ENCODE results near the gene VSIG8. TPM values are rescaled to one million over a fixed set of nuclear protein-coding genes. Genes with fewer than 3 reads are reported as not detected.

VSIG8 gene
- total and polyA plus RNA-seq, 2 of the 8 experiments (the other 6 are each of a cell fraction or from before 2014, with no cell fraction given): not detected

GRCh38 chr1:159857889-159858288 lies 4.6 kb downstream of the VSIG8 start (continued):
- TF ChIP-seq RXRA (IDR thresholded peaks at IDR 0.05; ENCODE audit: insufficient read depth, low read depth, low read length): no peak
